Gastrocnemius medialis (tissue), 4 donors: Measurements from ENCODE around the gene ACSS1. TPM values are rescaled to one million over a fixed set of nuclear protein-coding genes. Genes with fewer than 3 reads are reported as not detected.

Experiments
- ATAC-seq, 2 donors: fragments of 150-250 bp; one replicate each; pipeline ENCODE4 v1.9.1; 2016
- DNase-seq, 2 donors: peaks; one replicate each; pipeline ENCODE4 v3.0.0-alpha.2; 2019
- H3K27ac ChIP-seq, 4 donors: fragments of 200-600 bp; sonication (generic); 1 replicate in 1 of 4; 2 replicates in 3 of 4; pipeline ENCODE4 v1.5.1; 2016 to 2018; ENCODE audit warnings: mild to moderate bottlenecking in 2 of 4, moderate library complexity in 1 of 4
- H3K27me3 ChIP-seq, 3 donors: fragments of 200-600 bp; sonication (generic) in 2 of 3; 1 replicate in 1 of 3; 2 replicates in 2 of 3; pipeline versions ENCODE4 v1.5.1 to v1.6.0; 2016 to 2019; ENCODE audit warnings: mild to moderate bottlenecking in 1 of 3, moderate library complexity in 1 of 3
- H3K36me3 ChIP-seq, 2 donors: fragments of 200-600 bp; sonication (generic) in 1 of 2; one replicate each; pipeline ENCODE4 v1.5.1; 2017 to 2018
- H3K4me1 ChIP-seq, 2 donors: fragments of 200-600 bp; sonication (generic) in 1 of 2; one replicate each; pipeline ENCODE4 v1.5.1; 2016 to 2017; ENCODE audit warnings: mild to moderate bottlenecking in 2 of 2
- H3K4me3 ChIP-seq, 4 donors: fragments of 200-600 bp; sonication (generic) in 3 of 4; 1 replicate in 1 of 4; 2 replicates in 3 of 4; pipeline ENCODE4 v1.5.1; 2016 to 2019; ENCODE audit warnings: mild to moderate bottlenecking in 2 of 4
- H3K9me3 ChIP-seq, 3 donors: fragments of 200-600 bp; sonication (generic) in 2 of 3; 1 replicate in 1 of 3; 2 replicates in 2 of 3; pipeline ENCODE4 v1.5.1; 2016 to 2019
- POLR2A ChIP-seq, 2 donors: fragments of 450-650 bp; IDR thresholded peaks; one replicate each; pipeline ENCODE4 v1.6.1; 2017; ENCODE audit warnings: antibody characterized with exemption in 2 of 2, mild to moderate bottlenecking in 2 of 2, moderate library complexity in 2 of 2
- in situ Hi-C, 4 donors: fragments of 200-750 bp; cut with MboI; loops; one replicate each; pipeline versions ENCODE4 v1.15.0 to v1.8.0; 2017; ENCODE audit warnings: low sequenced_read_pairs in 4 of 4
- intact Hi-C: fragments of 100-400 bp; cut with DNase I; formaldehyde crosslinking; loops from one replicate; pipeline ENCODE4 v1.15.1; 2023; ENCODE audit warnings: low total_unique reads
- total RNA-seq, 4 donors: library from RNA; depleted of rRNA; stranded (reverse); fragments of >200 nt; gene quantifications; one replicate each; pipeline versions ENCODE4 v1.1.0 to v1.2.3, GENCODE V29; 2016
- TF ChIP-seq, protein P1 (sequence below), 5 experiments: fragments of 450-650 bp in 3 of 5; fragments of 200-600 bp in 2 of 5; sonication (generic) in 2 of 5; IDR thresholded peaks in 4 of 5; conservative IDR thresholded peaks in 1 of 5; 1 replicate in 4 of 5; 2 replicates in 1 of 5; pipeline ENCODE4 v1.5.1; 2016 to 2019; ENCODE audit warnings: antibody characterized with exemption in 5 of 5, mild to moderate bottlenecking in 3 of 5, moderate library complexity in 3 of 5

The ACSS1 gene
- total RNA-seq, 4 donors from 2014 or later: 11.4 to 84.6 (median 11.8) TPM

DNA sequence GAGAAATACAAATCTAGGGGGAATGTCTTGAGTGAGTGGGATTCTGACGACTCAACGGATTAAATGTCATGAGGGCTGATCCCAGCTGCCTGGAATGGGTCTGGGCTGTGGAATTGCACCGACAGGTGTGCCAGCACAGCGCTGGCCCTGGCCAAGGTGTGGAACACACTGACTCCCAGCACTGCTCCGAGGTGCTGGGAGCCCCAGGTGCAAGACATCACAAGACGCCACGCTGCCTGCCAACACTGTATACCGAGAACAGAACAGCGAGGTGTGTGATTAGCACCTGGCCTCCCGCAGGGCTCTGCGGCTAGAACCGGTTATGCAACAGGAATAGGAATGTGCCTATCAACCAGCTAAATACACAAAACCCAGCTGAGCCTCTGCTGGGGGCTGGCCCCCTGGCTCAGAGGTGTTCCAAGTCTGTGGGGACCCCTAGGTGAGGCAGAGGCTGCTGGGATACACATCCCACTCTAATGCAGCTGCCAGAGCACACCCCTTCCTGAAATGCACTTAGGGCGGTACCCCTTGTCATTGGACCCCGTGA is 40.6 kb downstream of the ACSS1 start:
- ATAC-seq (peak; percentile 47 to 65), DNase-seq (peak; percentile 55 to 78)
- Histone ChIP-seq H3K27ac (peak overlapping the region in 1 of 4 donors; percentile 15), H3K4me3 (no peak overlapping the region), H3K36me3 (peaks cover 0 to 17% of the 10 kb centered on the region in 2 donors), H3K9me3 (no peaks in the 10 kb centered on the region), H3K27me3 (no peaks in the 10 kb centered on the region), H3K4me1 (peaks cover 12 to 31% of the 10 kb centered on the region in 2 donors)
- intact Hi-C loops: no loop called here
- in situ Hi-C loops: no loop called here
- TF ChIP-seq, protein P1, sequence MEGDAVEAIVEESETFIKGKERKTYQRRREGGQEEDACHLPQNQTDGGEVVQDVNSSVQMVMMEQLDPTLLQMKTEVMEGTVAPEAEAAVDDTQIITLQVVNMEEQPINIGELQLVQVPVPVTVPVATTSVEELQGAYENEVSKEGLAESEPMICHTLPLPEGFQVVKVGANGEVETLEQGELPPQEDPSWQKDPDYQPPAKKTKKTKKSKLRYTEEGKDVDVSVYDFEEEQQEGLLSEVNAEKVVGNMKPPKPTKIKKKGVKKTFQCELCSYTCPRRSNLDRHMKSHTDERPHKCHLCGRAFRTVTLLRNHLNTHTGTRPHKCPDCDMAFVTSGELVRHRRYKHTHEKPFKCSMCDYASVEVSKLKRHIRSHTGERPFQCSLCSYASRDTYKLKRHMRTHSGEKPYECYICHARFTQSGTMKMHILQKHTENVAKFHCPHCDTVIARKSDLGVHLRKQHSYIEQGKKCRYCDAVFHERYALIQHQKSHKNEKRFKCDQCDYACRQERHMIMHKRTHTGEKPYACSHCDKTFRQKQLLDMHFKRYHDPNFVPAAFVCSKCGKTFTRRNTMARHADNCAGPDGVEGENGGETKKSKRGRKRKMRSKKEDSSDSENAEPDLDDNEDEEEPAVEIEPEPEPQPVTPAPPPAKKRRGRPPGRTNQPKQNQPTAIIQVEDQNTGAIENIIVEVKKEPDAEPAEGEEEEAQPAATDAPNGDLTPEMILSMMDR (IDR thresholded peaks at IDR 0.05 in 4 of 5, conservative IDR thresholded peaks at IDR 0.05 in 1 of 5): no peak
- TF ChIP-seq POLR2A (IDR thresholded peaks at IDR 0.05): no peak

DNA sequence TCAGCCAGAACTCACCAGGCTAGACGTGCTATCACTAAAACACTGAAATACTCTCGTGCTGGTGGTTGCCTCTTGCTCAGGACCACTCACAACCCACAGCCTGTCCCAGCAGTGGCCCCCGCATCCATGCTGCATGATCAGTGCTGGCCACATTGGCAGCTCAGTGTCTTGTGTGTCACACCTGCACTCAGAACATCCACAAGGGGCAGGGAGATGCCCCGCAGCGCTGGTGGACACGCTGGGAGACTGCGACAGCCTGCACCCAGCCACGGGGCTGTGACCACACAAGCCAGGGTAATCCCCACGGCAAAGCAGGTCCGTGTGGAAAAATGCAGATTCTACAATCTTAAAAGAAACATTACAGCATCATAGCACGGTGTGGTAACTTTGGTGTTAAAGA is 41.5 kb downstream of the ACSS1 start:
- ATAC-seq (no peak), DNase-seq (peak in 1 of 2 donors; percentile 7)
- in situ Hi-C loops: no loop called here
- H3K27me3 ChIP-seq: no peaks in the 10 kb centered on the region
- H3K36me3 ChIP-seq: peaks cover 0 to 17% of the 10 kb centered on the region in 2 donors
- intact Hi-C loops: no loop called here
- H3K9me3 ChIP-seq: no peaks in the 10 kb centered on the region
- no peak overlapping the region for H3K4me3 ChIP-seq
- H3K27ac ChIP-seq: no peak overlapping the region
- no peak for TF ChIP-seq POLR2A (IDR thresholded peaks at IDR 0.05)
- TF ChIP-seq, protein P1 (IDR thresholded peaks at IDR 0.05 in 4 of 5, conservative IDR thresholded peaks at IDR 0.05 in 1 of 5): no peak
- H3K4me1 ChIP-seq: peaks cover 18 to 35% of the 10 kb centered on the region in 2 donors

DNA sequence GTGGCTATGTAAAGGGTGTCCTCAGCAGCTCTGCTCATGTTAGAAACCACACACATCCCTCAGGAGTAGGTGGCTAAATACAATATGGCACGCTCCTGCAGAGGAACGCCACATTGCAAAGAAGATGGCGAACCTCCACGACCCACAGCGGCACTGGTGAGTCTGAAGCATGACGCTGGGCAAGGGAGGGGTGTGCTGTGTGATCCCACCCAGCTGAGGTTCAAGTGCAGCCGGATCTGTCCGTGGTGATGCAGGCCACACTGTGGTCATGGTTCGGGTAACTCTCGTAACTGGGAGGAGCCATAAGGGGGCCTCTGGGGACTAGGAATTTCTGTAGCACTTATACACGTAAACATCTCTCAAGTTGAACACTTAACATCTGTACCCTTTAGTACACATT is 42.0 kb downstream of the ACSS1 start:
- in situ Hi-C loops: no loop called here
- Histone ChIP-seq H3K4me3 (no peak overlapping the region), H3K4me1 (peaks cover 20 to 33% of the 10 kb centered on the region in 2 donors), H3K27me3 (no peaks in the 10 kb centered on the region), H3K27ac (no peak overlapping the region), H3K36me3 (peaks cover 0 to 17% of the 10 kb centered on the region in 2 donors), H3K9me3 (no peaks in the 10 kb centered on the region)
- TF ChIP-seq, protein P1 (IDR thresholded peaks at IDR 0.05 in 4 of 5, conservative IDR thresholded peaks at IDR 0.05 in 1 of 5): no peak
- no peak for TF ChIP-seq POLR2A (IDR thresholded peaks at IDR 0.05)
- ATAC-seq (no peak), DNase-seq (peak in 1 of 2 donors; percentile 11)
- intact Hi-C loops: no loop called here

DNA sequence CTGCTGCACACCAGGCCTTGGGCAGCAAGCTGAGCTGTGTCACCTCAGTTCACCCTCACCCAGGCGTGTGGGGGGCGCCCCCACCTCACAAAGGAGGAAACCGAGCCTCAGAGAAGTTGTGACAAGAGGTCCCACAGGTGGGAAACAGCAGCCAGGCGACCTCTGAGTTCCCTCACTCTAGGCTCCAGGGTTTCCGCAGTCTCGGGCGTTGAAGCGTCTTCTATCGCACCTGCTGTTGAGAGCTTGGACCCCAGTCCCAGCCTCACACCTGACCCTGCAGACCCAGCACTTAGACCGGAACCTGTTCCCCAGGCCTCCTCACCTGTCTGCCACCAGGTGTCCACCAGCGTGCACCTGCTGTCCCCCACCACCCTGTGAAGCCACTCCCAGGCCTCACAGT is 43.1 kb downstream of the ACSS1 start:
- Histone ChIP-seq H3K4me3 (no peak overlapping the region), H3K4me1 (peaks cover 15 to 26% of the 10 kb centered on the region in 2 donors), H3K9me3 (no peaks in the 10 kb centered on the region), H3K36me3 (peaks cover 0 to 17% of the 10 kb centered on the region in 2 donors), H3K27me3 (no peaks in the 10 kb centered on the region), H3K27ac (no peak overlapping the region)
- ATAC-seq: no peak
- TF ChIP-seq POLR2A (IDR thresholded peaks at IDR 0.05): no peak
- TF ChIP-seq, protein P1 (IDR thresholded peaks at IDR 0.05 in 4 of 5, conservative IDR thresholded peaks at IDR 0.05 in 1 of 5): no peak
- intact Hi-C loops (no loop called here), in situ Hi-C loops (no loop called here)
- DNase-seq: no peak
